Right renal pelvis (tissue), 4 donors: Measurements from ENCODE around the gene TMEM207. TPM values are rescaled to one million over a fixed set of nuclear protein-coding genes. Genes with fewer than 3 reads are reported as not detected.

Experiments
- DNase-seq, 4 donors: peaks; one replicate each; pipeline ENCODE4 v3.0.0-alpha.2; 2013; ENCODE audit warnings: low read depth in 4 of 4, low spot score in 3 of 4, missing footprints in 1 of 4
- polyA plus RNA-seq, 4 donors: library from polyadenylated mRNA; unstranded; fragments of 120-200 nt; gene quantifications; one replicate each; pipeline ENCODE4 v1.2.1, GENCODE V29; 2013; ENCODE audit not compliant: insufficient read length in 4 of 4

Gene TMEM207
- polyA plus RNA-seq, 4 donors: 15.9 to 23.9 (median 20.4) TPM

DNA sequence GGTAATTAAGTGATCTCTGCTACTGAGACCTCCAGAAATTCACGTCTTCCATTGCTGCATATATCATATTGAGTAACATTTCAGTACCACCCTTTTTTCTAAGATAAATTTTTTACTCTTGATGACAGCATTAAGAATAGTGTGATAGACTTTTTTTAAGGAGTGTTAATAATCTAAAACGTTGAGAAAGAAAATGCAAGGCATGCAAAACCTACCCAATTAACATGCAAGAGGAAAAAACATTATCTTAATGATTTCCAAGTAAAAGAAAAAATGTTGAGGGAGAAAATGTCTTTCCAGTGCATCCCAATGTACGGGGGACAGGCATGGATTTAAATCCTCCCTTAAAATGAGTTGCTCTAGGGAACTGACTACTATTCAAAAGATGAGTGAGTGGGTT is 61.0 kb downstream of the TMEM207 start:
- no peak for DNase-seq

DNA sequence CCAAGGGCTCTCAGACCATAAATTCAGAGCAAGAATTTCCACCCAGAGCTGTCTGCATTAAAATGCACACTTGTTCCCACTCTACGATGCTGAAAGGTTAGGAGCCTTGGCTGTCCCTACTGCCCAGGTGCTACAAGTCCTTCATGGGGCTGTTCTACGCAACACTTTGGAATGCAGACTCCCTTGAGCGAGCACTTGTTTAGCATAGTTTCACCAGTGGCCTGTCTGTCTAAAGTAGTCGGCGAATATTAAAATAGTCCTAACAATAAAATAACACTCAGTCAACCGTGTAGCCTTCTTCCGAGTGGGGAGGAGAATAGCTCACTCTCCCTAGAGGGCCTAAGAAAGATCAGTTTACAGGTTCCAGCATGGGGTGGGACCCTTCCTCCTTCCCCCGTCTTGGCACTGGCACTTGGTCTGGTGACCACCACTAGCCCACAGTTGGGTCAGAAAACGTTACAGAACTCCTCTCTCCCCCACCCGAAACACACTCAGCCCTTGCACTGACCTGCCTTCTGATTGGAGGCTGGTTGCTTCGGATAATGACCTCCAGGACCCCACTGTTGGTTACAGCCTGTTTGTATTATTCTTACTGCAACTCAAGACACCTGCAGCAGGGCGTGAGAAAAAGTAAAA is 62.0 kb downstream of the TMEM207 start, which contains the start of gene CLDN16:
TSS of gene CLDN16 (plus strand) at position 586 of the 636 bp plus-strand sequence. CDS start 167 bp downstream, outside the sequence.
- DNase-seq: no peak

DNA sequence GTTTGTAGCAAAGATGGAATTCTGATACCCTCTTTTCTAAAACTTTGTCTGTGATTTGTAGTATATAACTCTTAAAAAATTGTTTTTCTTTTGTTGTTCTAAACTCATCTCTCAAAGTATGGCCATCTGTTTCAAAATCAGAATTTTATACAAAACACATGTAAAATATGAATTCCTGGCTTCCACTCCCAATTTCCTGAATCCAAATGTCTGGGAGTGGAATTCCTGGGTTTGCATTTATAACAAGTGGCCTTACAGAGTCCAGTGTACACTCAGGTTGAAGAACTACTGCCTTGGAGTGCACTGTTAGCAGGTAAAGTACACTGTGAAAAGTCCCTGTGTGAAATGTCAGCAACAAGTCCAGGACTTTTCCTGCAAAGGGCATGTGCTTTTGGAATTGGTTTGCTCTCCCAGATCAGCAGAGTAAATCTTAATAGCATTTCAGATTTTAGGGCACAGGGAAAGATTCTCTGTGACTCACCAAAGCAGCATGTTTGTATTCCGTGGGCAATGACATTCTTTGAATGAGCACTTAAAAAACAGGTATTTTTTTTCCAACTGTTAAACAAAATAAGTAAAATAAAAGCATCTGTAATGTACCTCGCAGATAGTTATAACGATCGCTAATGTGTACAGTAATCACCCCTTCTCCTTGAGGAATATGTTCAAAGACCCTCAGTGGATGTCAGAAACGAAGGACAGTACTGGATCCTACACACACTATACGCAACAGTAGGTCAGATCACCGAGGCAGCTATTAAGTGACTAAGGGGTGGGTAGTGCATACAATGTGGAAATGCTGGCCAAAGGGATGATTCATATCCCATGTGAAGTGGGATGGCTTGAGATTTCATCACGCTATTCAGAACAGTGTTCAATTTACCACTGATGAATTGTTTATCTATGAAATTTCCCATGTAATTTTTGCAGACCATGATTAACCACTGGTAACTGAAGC is 63.7 kb downstream of the TMEM207 start:
- DNase-seq: no peak

DNA sequence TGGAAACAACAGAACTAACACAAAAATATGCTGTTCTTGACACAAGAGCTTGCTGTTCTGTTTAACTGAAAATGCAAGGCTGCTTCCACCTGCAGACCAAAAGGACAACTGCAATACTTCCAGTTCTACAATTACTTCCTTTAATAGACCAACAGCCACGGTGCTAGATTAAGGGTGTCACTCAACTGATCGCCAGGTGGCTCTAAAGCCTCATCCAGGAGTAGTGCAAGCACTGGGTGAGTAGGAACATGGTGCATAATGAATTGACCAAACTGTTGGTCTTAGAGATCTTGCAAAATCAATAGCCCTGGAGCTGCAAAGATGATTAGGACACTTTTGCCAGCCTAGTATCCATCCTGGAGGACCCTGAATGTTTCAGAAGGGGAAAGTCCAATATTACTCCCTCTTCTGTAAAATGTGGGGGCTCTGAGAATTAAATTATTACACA is 65.4 kb downstream of the TMEM207 start:
- DNase-seq: no peak

DNA sequence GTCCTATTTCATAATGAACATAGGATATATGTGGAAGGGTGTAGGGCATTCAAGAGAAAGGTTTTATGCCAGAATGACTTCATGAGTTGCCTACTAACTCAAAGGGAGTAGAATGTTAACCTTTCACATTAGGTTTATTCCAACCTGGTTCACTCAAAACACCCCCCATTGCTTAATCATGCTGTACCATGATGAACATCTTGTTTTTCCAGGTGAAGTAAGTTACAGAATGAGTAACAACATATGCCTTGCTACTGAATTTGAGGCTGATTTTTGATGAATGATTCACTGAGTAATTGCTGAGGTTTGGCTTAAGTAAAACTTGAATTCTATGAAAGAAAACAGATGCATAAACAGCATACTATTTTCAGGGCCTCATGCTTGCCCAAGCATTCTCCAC is 67.6 kb downstream of the TMEM207 start:
- no peak for DNase-seq

DNA sequence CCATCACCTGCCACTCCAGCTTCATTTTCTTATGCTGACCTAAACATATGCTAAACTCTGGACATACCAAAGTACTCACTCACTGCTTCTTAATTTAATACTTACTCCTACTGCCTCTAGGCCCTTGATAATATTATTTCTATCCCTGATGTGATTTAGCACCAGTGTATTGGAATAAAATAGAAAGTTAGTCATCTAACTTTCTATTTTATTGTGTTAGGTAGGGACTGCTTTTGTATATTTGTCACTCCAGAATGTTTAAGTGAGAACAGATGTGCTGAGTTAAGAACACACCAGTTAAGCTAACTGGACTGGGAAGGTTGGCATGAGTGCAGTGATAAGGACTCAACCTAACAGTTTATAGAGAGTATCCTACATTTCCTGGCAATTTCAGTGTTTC is 68.3 kb downstream of the TMEM207 start:
- DNase-seq: no peak

DNA sequence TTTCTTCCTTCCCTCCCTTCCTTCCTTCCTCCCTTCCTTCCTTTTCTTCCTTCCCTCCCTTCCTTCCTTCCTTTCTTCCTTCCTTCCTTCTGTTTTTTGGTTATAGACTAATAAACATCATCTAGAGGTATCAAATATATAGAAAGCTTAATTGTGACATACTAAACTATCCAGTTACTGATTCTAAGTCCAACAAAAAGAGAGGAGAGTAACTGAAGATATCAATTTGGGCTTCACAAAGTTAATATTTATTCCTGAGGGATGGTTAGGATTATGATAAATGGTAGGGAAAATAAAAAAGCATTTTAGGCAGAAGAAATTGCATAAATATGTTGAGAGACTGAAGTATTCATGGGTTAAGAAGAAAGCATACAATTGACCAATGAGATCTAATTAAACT is 69.5 kb downstream of the TMEM207 start:
- DNase-seq: no peak

Other genes starting within 250 kb of the TMEM207 start
- 10 to 100 TPM; 58.3 to 85.0 (median 76.6) TPM for gene CLDN1, start 127.5 kb downstream of the TMEM207 start, polyA plus RNA-seq
- gene CLDN16, start 61.7 kb downstream of the TMEM207 start, polyA plus RNA-seq: 10 to 100 TPM; 42.0 to 56.2 (median 48.3) TPM
- gene IL1RAP, start 64.2 kb upstream of the TMEM207 start, polyA plus RNA-seq: 10 to 100 TPM; 15.3 to 30.4 (median 25.1) TPM